Measurements from ENCODE around the gene RBM20.

DNA sequence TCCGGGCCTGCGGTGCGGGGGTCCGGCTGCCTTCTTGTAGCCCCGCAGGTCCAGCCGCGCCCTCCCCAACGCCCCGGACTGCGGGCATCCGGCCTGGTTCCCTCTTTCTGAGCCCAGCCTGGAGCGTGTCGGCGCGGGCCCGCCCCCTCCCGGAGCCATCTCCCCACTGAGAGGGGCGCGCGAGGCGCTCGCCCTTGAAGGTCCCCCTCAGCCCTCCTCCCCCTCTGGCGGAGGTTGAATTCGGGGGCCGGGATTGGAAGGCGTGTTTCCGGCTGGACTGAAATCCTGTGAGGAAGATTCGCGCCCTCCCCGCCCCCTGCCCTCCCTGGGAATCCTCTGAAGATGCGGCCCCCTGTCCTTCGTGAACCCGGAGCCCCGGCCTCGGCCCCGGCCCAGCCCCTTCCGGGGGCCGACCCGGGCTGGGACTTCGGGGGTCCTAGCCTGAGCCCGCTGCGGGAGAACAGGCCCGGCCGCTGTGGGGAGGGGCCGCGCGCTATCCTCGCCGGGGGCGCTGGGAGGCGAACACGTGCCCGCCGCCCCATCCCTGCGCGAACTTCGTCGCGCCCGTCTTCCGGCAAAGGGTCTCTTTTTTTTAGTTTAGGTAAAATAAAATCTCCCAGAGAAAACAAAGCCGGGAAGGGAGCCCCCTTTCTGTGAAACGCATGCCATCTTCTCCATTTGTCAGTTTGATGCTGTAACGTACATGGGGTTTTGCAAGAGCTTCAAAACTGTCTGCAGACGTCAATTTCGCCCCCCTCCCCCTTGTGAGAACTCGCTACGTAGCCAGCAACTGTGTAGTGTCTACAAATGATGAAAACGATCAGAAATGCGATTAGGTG lies 228.2 kb downstream of the RBM20 start:
- no peak for TF ChIP-seq YY1 (IDR thresholded peaks at IDR 0.05; ENCODE audit: insufficient read depth, insufficient read length)
- TF ChIP-seq SUZ12 (IDR thresholded peaks at IDR 0.05; ENCODE audit: extremely low read depth, insufficient read depth, insufficient read length): no peak

Measured in NT2/D1 (cell line).